HepG2 (cell line): ENCODE data around the gene SYP.

Experiments used
- AFF4 ChIP-seq: sonication (generic); formaldehyde crosslinking; IDR thresholded peaks from 2 replicates; pipeline ENCODE4 v1.4.0; 2020; ENCODE audit warnings: missing genetic modification reagents
- EZH2 ChIP-seq: conservative IDR thresholded peaks from 2 replicates; pipeline ENCODE4 v1.6.1; 2012; ENCODE audit warnings: mild to moderate bottlenecking, low read depth, low read length, moderate library complexity
- MXI1 ChIP-seq: IDR thresholded peaks from 3 replicates; pipeline ENCODE4 v1.6.1; 2012; ENCODE audit warnings: low read depth, low read length, inconsistent platforms, borderline replicate concordance
- POLR2AphosphoS2 ChIP-seq: IDR thresholded peaks from 2 replicates; pipeline ENCODE4 v1.6.1; 2011; ENCODE audit warnings: low read depth, low read length, improper control_type of control experiment
- TARDBP ChIP-seq: sonication (generic); formaldehyde crosslinking; IDR thresholded peaks from 2 replicates; pipeline ENCODE4 v1.8.0; 2022; ENCODE audit warnings: mild to moderate bottlenecking, missing genetic modification reagents
- USF2 ChIP-seq, 2 experiments: sonication (generic) in 1 of 2; formaldehyde crosslinking in 1 of 2; IDR thresholded peaks; 2 replicates each; pipeline versions ENCODE4 v1.5.1 to v1.6.1; 2011 to 2020; ENCODE audit warnings: borderline replicate concordance in 1 of 2, low read depth in 1 of 2, low read length in 1 of 2, mild to moderate bottlenecking in 1 of 2, missing genetic modification reagents in 1 of 2, moderate library complexity in 1 of 2
- ZNF335 ChIP-seq: sonication (generic); formaldehyde crosslinking; IDR thresholded peaks from 2 replicates; pipeline ENCODE4 v1.4.0; 2020; ENCODE audit warnings: missing genetic modification reagents

- TF ChIP-seq USF2 (IDR thresholded peaks at IDR 0.05; ENCODE audit: low read depth, low read length) (no peak), USF2 (CRISPR knock-in tag; IDR thresholded peaks at IDR 0.05; ENCODE audit: borderline replicate concordance) (no peak), AFF4 (CRISPR knock-in tag) (no peak), EZH2 (no peak), POLR2AphosphoS2 (no peak), ZNF335 (CRISPR knock-in tag) (no peak), TARDBP (CRISPR knock-in tag) (no peak), MXI1 (no peak)
Observed at GRCh38 chrX:49171752-49172279, 28.2 kb downstream of the SYP start, which contains the start of gene PLP2.
